Pancreas (tissue), 10 donors: ENCODE results near the gene IMMP2L. TPM values are rescaled to one million over a fixed set of nuclear protein-coding genes. Genes with fewer than 3 reads are reported as not detected.

ENCODE experiments used
- ATAC-seq, 4 donors: fragments of 200-7000 bp; cut with Tn5 transposase; one replicate each; pipeline versions ENCODE4 v1.8.0 to v1.9.1; 2020; ENCODE audit warnings: mild to moderate bottlenecking in 4 of 4, moderate library complexity in 4 of 4
- DNase-seq, 6 donors: peaks; one replicate each; pipeline ENCODE4 v3.0.0-alpha.2; 2020
- FAIRE-seq: peaks from 2 replicates; lab custom pipeline; 2012; peaks lifted over from hg19 to GRCh38; lab: Jason Lieb, UNC
- H3K27ac ChIP-seq, 4 donors: fragments of 200-600 bp; sonication (generic); 1 replicate in 3 of 4; 2 replicates in 1 of 4; pipeline versions ENCODE4 v1.5.0 to v1.8.0; 2020
- H3K27me3 ChIP-seq, 4 donors: fragments of 200-600 bp; one replicate each; pipeline ENCODE4 v1.8.0; 2021
- H3K36me3 ChIP-seq, 3 donors: fragments of 200-600 bp; sonication (generic) in 1 of 3; one replicate each; pipeline versions ENCODE4 v1.5.0 to v1.8.0; 2020 to 2021
- H3K4me1 ChIP-seq, 3 donors: fragments of 200-600 bp; one replicate each; pipeline ENCODE4 v1.8.0; 2021
- H3K4me3 ChIP-seq, 4 donors: fragments of 200-600 bp; sonication (generic) in 2 of 4; one replicate each; pipeline versions ENCODE4 v1.5.0 to v1.8.0; 2020 to 2021
- H3K9me3 ChIP-seq, 4 donors: fragments of 200-600 bp; one replicate each; pipeline ENCODE4 v1.8.0; 2021
- WGBS, 2 donors: extraction: QIAGEN DNeasy Blood & Tissue Kit; methylation state at CpG; one replicate each; pipeline ENCODE4 v1.1.7; 2013; 5-methylcytosine and 5-hydroxymethylcytosine counted together
- intact Hi-C, 3 donors: fragments of 100-400 bp; cut with DNase I; formaldehyde crosslinking; loops; one replicate each; pipeline versions ENCODE4 v1.11.1 to v1.14.2; 2022
- polyA plus RNA-seq, 2 donors: library from polyadenylated mRNA; stranded (reverse); fragments of 200-250 nt; gene quantifications; one replicate each; pipeline ENCODE4 v1.2.3, GENCODE V29; 2013
- total RNA-seq, 6 donors: library from RNA; stranded (reverse); fragmentation: NEBNext Ultra II Directional in 4 of 6; extraction: Animal tissue kit (Norgen Biotek cat#: 25700) in 4 of 6; gene quantifications; one replicate each; pipeline versions ENCODE4 v1.2.1 to v1.2.4, GENCODE V29; 2021 to 2023
- TF ChIP-seq, protein P1 (sequence below), 4 donors: fragments of 200-600 bp; sonication (generic) in 3 of 4; IDR thresholded peaks; one replicate each; pipeline versions ENCODE4 v1.5.0 to v1.8.0; 2021; ENCODE audit warnings: antibody characterized with exemption in 4 of 4
- donor health status: healthy with polysubstance abuse.
- donor health status: DM: no; HTN: no; CAD: no; lungs with moderate emphysema.
- donor health status: DM: no; HTN: no; CAD: no.
- donor health status: control.
- donor health status: control.
- donor health status: Bipolar disorder and iron deficiency.
- donor health status: DM: yes; HTN: yes; CAD: no.
- donor health status: DM: no; HTN: no; CAD: no.
- donor health status: DM: no; HTN: no; CAD: no.
- donor health status: DM: yes; HTN: yes; CAD: no.

Gene IMMP2L
- total and polyA plus RNA-seq, 8 donors: 7.3 to 30.0 (median 12.9) TPM

DNA sequence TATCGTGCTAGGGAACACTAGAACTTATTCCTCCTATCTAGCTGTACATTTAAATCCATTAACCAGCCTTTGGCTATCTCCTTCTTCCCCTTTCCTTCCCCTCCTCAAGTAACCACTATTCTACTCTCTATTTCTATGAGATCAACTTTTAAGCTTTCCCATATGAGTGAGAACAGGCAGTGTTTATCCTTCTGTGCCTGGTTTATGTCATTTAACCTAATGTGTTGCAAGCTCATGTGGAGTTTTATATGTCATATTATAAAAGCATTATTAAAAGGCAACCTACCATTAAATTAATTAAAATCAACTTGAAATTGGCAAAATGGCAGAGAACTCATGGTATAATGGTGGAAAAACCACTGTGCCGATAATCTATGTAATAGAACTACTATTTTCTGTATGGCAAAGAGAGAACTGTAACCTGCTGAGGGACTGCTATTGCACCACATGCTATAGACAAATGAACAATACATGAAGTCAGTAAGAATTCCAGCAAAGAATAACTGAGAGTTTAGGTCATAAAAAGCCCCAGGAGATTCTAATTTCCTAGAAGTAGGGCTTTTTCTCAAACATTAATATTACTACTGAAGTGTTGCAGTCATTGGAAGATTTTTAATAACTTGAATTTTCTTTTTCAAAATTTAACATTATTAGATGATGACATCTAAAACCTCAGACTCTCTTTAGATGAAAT, 389.6 kb downstream of the IMMP2L start:
- ATAC-seq (no peak), DNase-seq (no peak), FAIRE-seq (no peak)
- intact Hi-C loops: no loop called here
- TF ChIP-seq, protein P1, sequence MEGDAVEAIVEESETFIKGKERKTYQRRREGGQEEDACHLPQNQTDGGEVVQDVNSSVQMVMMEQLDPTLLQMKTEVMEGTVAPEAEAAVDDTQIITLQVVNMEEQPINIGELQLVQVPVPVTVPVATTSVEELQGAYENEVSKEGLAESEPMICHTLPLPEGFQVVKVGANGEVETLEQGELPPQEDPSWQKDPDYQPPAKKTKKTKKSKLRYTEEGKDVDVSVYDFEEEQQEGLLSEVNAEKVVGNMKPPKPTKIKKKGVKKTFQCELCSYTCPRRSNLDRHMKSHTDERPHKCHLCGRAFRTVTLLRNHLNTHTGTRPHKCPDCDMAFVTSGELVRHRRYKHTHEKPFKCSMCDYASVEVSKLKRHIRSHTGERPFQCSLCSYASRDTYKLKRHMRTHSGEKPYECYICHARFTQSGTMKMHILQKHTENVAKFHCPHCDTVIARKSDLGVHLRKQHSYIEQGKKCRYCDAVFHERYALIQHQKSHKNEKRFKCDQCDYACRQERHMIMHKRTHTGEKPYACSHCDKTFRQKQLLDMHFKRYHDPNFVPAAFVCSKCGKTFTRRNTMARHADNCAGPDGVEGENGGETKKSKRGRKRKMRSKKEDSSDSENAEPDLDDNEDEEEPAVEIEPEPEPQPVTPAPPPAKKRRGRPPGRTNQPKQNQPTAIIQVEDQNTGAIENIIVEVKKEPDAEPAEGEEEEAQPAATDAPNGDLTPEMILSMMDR (IDR thresholded peaks at IDR 0.05): no peak
- no peak overlapping the region for H3K4me3 ChIP-seq
- no peaks in the 10 kb centered on the region for H3K9me3 ChIP-seq
- H3K27me3 ChIP-seq: no peaks in the 10 kb centered on the region
- H3K4me1 ChIP-seq: peaks cover 0 to 6% (median 0%) of the 10 kb centered on the region in 3 donors
- no peaks in the 10 kb centered on the region for H3K36me3 ChIP-seq
- 93 to 95% methylated on average over 2 of the region's 2 CpGs for WGBS, 2 donors
- H3K27ac ChIP-seq: no peak overlapping the region

DNA sequence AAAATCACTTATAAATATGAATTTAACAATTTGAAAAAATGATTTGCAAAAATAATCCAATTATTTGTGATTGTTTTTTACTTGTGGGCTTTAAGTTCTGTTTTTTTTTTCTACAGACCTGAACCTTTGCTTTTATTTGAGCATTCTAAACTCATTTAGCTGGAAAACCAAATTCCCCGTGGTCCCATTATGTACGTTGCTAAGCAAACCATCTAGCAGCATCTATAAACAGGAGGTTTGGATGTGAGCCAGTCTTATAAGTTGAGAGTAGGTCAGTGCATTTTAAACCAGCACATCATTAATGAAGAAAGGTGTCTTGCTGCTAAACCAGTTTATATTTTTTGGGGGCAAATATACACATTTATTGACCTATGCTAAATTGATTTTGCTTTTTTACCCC, 394.1 kb downstream of the IMMP2L start:
- no peaks in the 10 kb centered on the region for H3K9me3 ChIP-seq
- DNase-seq (no peak), ATAC-seq (no peak), FAIRE-seq (no peak)
- intact Hi-C loops: no loop called here
- H3K36me3 ChIP-seq: no peaks in the 10 kb centered on the region
- TF ChIP-seq, protein P1 (IDR thresholded peaks at IDR 0.05): no peak
- H3K4me3 ChIP-seq: no peak overlapping the region
- WGBS, 2 donors: 77 to 81% methylated on average over 2 of the region's 2 CpGs
- H3K27me3 ChIP-seq: no peaks in the 10 kb centered on the region
- H3K27ac ChIP-seq: no peak overlapping the region
- H3K4me1 ChIP-seq: no peaks in the 10 kb centered on the region

DNA sequence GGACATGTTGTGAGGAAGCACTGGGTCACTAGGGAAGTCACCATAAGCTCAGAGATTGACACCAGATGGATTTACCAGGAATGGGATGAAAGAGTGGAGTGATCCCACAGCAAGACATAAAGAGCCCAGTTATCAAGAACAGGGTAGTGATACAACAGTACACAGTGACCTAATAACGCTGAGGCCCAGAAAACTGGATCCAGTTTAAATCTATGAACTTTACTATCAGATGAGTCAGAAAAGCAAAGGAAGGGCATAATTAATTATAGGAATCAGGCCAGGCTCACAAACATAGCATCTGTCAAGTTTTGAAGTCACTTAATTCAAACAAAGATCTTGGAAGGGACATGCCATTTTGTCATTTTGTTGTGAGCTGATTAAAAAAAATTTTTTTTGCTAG, 397.9 kb downstream of the IMMP2L start:
- Histone ChIP-seq H3K27ac (no peak overlapping the region), H3K36me3 (no peaks in the 10 kb centered on the region), H3K27me3 (no peaks in the 10 kb centered on the region), H3K4me3 (no peak overlapping the region), H3K9me3 (no peaks in the 10 kb centered on the region), H3K4me1 (no peaks in the 10 kb centered on the region)
- DNase-seq (no peak), FAIRE-seq (no peak), ATAC-seq (no peak)
- TF ChIP-seq, protein P1 (IDR thresholded peaks at IDR 0.05): no peak
- intact Hi-C loops: no loop called here
- WGBS, 2 donors: 86 to 93% methylated on average over 1 of the region's 1 CpG

DNA sequence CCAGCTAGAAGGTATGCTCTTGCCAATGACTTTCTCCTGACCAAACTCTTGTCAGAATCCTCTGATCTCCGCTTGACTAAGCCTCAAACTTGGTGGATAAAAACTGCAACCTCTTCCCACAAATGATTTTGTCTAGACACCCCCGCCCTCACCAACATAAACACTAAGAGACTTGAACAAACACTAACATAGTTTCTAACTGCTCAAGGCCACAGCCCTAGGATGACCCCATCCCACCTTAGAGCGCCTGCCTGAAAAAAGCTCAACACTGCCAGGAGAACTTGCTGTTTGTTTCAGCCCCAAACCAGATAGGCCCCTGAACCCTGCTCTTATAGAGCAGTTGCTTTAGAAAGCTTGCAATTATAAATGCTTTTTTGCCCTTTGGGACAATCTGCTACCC, 399.6 kb downstream of the IMMP2L start:
- Histone ChIP-seq H3K27ac (no peak overlapping the region), H3K9me3 (no peaks in the 10 kb centered on the region), H3K4me1 (no peaks in the 10 kb centered on the region), H3K36me3 (no peaks in the 10 kb centered on the region), H3K27me3 (no peaks in the 10 kb centered on the region), H3K4me3 (no peak overlapping the region)
- DNase-seq: no peak
- intact Hi-C loops: no loop called here
- WGBS, 2 donors: 91 to 93% methylated on average over 3 of the region's 3 CpGs
- no peak for ATAC-seq
- FAIRE-seq: no peak
- TF ChIP-seq, protein P1 (IDR thresholded peaks at IDR 0.05): no peak

DNA sequence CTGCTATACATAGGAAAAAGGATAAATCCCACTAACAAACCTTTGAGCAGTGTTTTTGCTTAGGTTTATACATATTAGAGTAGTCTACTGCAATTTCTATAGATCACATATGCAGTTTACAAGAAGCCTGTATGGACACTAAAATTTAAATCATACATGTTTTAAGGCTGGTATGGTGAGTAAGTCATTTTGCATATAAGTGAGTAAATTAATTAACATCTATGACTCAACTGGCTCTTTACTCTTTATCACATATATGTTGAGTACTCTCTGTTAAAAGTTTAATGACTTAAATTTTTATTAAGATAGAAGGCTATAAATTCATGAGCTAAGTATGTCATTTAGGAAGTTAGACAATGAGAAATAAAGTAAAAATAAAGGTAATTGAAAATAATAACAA, 402.0 kb downstream of the IMMP2L start:
- TF ChIP-seq, protein P1 (IDR thresholded peaks at IDR 0.05): no peak
- Histone ChIP-seq H3K36me3 (no peaks in the 10 kb centered on the region), H3K4me1 (no peaks in the 10 kb centered on the region), H3K27me3 (no peaks in the 10 kb centered on the region), H3K4me3 (no peak overlapping the region), H3K9me3 (no peaks in the 10 kb centered on the region), H3K27ac (no peak overlapping the region)
- DNase-seq (no peak), ATAC-seq (no peak), FAIRE-seq (no peak)
- intact Hi-C loops: no loop called here
